ENCODE results near the gene SPACA6.

The SPACA6 gene

DNA sequence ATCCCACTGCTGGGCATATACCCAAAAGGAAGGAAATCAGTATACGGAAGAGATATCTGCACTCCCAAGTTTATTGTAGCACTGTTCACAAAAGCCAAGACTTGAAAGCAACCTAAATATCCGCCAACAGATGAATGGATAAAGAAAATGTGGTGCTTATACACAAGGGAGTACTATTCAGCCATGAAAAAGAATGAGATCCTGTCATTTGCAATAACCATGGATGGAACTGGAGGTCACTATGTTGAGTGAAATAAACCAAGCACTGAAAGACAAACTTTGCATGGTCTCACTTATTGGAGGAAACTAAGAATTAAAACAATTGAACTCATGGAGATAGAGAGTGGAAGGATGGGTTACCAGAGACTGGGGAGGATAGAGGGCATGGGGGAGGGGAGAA is 40.0 kb upstream of the SPACA6 start:
- Mint-ChIP-seq H3K27ac (no peak overlapping the region), H3K36me3 (ENCODE audit: low read depth) (no peaks in the 10 kb centered on the region), H3K4me1 (no peaks in the 10 kb centered on the region), H3K4me3 (no peak overlapping the region), H3K27me3 (ENCODE audit: low read depth, poor library complexity) (peaks cover 18% of the 10 kb centered on the region), H3K9me3 (peaks cover 63% of the 10 kb centered on the region)
- DNase-seq, result no peak
- TF ChIP-seq, protein P1, sequence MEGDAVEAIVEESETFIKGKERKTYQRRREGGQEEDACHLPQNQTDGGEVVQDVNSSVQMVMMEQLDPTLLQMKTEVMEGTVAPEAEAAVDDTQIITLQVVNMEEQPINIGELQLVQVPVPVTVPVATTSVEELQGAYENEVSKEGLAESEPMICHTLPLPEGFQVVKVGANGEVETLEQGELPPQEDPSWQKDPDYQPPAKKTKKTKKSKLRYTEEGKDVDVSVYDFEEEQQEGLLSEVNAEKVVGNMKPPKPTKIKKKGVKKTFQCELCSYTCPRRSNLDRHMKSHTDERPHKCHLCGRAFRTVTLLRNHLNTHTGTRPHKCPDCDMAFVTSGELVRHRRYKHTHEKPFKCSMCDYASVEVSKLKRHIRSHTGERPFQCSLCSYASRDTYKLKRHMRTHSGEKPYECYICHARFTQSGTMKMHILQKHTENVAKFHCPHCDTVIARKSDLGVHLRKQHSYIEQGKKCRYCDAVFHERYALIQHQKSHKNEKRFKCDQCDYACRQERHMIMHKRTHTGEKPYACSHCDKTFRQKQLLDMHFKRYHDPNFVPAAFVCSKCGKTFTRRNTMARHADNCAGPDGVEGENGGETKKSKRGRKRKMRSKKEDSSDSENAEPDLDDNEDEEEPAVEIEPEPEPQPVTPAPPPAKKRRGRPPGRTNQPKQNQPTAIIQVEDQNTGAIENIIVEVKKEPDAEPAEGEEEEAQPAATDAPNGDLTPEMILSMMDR (IDR thresholded peaks at IDR 0.05), result no peak

DNA sequence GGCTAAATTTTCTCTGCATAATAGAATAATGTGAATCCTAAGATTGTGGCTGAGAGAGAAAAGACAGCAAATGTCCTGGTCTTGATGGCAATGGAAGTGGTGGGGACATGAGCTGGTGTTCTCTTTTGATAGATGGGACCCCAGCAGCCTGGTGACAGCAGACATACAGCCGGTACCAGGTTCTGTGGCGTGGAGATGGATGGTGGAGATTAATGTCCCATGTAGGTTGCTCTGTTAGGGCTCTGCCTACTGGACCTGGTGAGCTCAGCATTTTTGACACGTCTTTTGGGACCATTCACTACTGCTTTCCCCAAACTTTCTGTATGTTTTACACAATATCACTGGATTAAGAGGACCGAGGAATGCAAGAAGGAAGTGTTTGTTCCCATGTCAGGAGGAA is 38.3 kb upstream of the SPACA6 start:
- Mint-ChIP-seq H3K9me3 (peaks cover 52% of the 10 kb centered on the region), H3K4me3 (no peak overlapping the region), H3K27ac (no peak overlapping the region), H3K4me1 (no peaks in the 10 kb centered on the region), H3K36me3 (ENCODE audit: low read depth) (no peaks in the 10 kb centered on the region), H3K27me3 (ENCODE audit: low read depth, poor library complexity) (peaks cover 28% of the 10 kb centered on the region)
- TF ChIP-seq, protein P1 (IDR thresholded peaks at IDR 0.05), result no peak
- DNase-seq, result no peak

DNA sequence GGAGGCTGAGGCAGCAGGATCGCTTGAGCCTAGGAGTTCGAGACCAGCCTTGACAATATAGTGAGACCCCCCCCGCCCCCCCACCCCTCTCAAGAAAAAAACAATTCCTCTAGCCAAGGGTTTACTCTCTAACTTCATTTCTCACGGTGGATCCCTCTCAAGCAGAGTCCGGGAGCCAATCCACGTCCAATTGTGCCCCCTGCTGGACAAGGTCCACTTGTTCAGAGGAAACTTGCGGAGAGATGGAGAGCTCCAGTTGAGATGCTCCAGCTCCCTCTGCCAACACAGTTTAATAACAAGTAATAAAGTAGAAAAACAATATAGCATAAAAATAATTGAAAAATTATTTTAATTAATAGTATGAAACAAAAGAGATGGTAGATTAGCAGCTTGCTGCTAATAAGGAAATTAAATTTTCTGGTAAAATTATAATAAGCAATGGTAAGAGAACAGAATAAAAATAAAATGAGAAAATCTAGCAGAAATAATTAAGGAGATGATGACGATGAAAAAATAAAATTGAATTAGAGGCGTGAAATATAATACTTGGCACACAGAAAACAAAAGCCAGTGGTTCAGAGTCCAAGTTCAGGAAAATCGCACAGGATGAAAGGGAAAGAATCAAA is 32.0 kb upstream of the SPACA6 start:
- H3K4me1 Mint-ChIP-seq, result no peaks in the 10 kb centered on the region
- peaks cover 52% of the 10 kb centered on the region for H3K27me3 Mint-ChIP-seq (ENCODE audit: low read depth, poor library complexity)
- no peak overlapping the region for H3K4me3 Mint-ChIP-seq
- peaks cover 16% of the 10 kb centered on the region for H3K9me3 Mint-ChIP-seq
- DNase-seq, result peak; percentile 85
- no peak overlapping the region for H3K27ac Mint-ChIP-seq
- H3K36me3 Mint-ChIP-seq (ENCODE audit: low read depth), result no peaks in the 10 kb centered on the region
- TF ChIP-seq, protein P1 (IDR thresholded peaks at IDR 0.05), result peak; percentile 63

DNA sequence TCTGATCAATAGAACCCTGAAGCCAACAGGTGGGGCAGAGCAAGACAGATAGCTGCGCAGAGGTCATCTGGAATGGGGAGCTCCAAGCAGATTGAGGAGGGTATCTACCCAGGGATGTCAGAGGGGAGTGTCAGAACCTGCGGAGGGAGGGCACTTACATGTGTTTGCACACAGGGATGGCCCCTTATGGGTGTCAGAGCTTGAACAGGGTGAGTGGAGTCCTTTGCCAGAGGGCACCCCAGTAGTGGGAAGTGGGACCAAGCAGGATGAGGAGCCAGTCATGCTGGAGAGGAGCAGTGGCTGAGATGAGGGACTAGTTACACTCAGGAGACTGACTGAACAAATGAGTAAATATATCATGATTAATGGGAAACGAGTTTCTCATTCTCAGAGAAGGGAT is 29.5 kb upstream of the SPACA6 start:
- Mint-ChIP-seq H3K9me3 (peaks cover 16% of the 10 kb centered on the region), H3K36me3 (ENCODE audit: low read depth) (no peaks in the 10 kb centered on the region), H3K4me3 (no peak overlapping the region), H3K27ac (no peak overlapping the region), H3K4me1 (no peaks in the 10 kb centered on the region), H3K27me3 (ENCODE audit: low read depth, poor library complexity) (peaks cover 46% of the 10 kb centered on the region)
- TF ChIP-seq, protein P1 (IDR thresholded peaks at IDR 0.05), result no peak
- no peak for DNase-seq

DNA sequence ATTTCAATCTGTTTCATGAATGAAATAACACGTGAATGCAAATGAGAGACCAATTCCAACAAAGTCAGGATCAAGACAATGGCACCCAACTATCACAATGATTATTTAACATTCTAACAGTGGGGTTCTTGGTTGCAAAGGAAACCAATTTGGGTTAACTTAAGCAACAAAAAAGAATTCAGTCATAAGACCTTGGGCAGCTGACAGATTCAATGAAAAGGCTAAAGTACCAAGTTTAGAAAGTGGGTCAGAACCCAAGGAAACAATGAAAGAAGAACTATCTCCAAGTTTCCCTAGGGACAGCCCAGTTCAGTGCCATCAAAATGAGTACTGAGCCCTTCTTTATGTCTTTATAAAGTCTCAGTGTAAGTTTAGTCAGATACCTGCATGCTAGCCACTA is 29.0 kb upstream of the SPACA6 start:
- H3K27me3 Mint-ChIP-seq (ENCODE audit: low read depth, poor library complexity), result peaks cover 43% of the 10 kb centered on the region
- H3K4me3 Mint-ChIP-seq, result no peak overlapping the region
- H3K9me3 Mint-ChIP-seq, result peaks cover 16% of the 10 kb centered on the region
- no peak for DNase-seq
- no peak overlapping the region for H3K27ac Mint-ChIP-seq
- TF ChIP-seq, protein P1 (IDR thresholded peaks at IDR 0.05), result no peak
- no peaks in the 10 kb centered on the region for H3K36me3 Mint-ChIP-seq (ENCODE audit: low read depth)
- H3K4me1 Mint-ChIP-seq, result no peaks in the 10 kb centered on the region

DNA sequence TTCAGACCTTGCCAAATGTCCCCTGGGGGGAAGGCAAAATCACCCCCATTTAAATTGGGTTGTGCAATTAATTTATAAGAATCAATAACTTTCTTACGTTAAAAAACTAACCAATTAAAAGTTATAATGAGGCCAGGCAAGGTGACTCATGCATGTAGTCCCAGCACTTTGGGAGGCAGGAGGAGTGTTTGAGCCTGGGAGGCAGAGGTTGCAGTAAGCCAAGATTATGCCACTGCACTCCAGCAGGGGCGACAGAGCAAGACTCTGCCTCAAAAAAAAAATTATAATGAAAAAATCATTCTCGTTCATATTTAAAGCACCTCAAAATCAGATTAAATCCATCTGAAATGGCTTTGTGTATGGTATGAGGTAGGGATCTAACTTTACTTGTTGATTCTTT is 28.1 kb upstream of the SPACA6 start:
- Mint-ChIP-seq H3K27ac (no peak overlapping the region), H3K27me3 (ENCODE audit: low read depth, poor library complexity) (peaks cover 42% of the 10 kb centered on the region), H3K4me3 (no peak overlapping the region), H3K9me3 (peaks cover 16% of the 10 kb centered on the region), H3K4me1 (no peaks in the 10 kb centered on the region), H3K36me3 (ENCODE audit: low read depth) (no peaks in the 10 kb centered on the region)
- DNase-seq, result no peak
- TF ChIP-seq, protein P1 (IDR thresholded peaks at IDR 0.05), result no peak

All from nephron progenitor cell (in vitro differentiated cells).